Breast epithelium (tissue), 3 donors: ENCODE results near the gene CBS.
"Not testable (repeated sequence)": the region's sequence is repeated elsewhere in the genome, so short reads cannot be mapped to it uniquely, and the experiment has no call there.

ENCODE experiments used
- POLR2A ChIP-seq: fragments of 450-650 bp; IDR thresholded peaks from one replicate; pipeline ENCODE4 v1.6.1; 2016; ENCODE audit warnings: antibody characterized with exemption, mild to moderate bottlenecking, moderate library complexity
- POLR2AphosphoS5 ChIP-seq, 3 donors: sonication (generic); formaldehyde crosslinking; IDR thresholded peaks; one replicate each; pipeline ENCODE4 v1.6.1; 2017; ENCODE audit warnings: antibody characterized with exemption in 3 of 3
- TF ChIP-seq, protein P1 (sequence below), 3 donors: fragments of 450-650 bp; IDR thresholded peaks; one replicate each; pipeline ENCODE4 v1.5.1; 2016 to 2017; ENCODE audit warnings: antibody characterized with exemption in 3 of 3, mild to moderate bottlenecking in 3 of 3, moderate library complexity in 3 of 3

DNA sequence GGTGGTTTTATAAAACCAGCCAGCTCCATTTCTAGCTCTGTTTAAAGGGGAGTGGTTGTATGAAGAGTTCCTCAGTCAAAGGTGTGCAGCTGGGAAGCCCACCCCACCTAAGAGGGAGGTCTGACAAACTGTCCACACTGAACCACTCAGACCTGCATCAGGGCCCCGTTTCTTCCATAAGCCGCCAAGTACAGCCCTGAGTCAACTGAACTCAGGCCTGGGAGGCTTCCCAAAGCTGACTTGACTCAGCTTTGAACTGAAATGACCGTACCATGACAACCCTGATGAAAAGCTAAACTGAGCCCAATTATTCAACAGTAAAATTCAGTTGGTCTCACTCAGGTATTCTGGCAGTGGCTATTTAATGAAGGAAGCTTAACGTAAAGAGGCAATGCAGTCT is 26.6 kb upstream of the CBS start:
- TF ChIP-seq, protein P1, sequence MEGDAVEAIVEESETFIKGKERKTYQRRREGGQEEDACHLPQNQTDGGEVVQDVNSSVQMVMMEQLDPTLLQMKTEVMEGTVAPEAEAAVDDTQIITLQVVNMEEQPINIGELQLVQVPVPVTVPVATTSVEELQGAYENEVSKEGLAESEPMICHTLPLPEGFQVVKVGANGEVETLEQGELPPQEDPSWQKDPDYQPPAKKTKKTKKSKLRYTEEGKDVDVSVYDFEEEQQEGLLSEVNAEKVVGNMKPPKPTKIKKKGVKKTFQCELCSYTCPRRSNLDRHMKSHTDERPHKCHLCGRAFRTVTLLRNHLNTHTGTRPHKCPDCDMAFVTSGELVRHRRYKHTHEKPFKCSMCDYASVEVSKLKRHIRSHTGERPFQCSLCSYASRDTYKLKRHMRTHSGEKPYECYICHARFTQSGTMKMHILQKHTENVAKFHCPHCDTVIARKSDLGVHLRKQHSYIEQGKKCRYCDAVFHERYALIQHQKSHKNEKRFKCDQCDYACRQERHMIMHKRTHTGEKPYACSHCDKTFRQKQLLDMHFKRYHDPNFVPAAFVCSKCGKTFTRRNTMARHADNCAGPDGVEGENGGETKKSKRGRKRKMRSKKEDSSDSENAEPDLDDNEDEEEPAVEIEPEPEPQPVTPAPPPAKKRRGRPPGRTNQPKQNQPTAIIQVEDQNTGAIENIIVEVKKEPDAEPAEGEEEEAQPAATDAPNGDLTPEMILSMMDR (IDR thresholded peaks at IDR 0.05): not testable (repeated sequence)
- not testable (repeated sequence) for TF ChIP-seq POLR2AphosphoS5 (IDR thresholded peaks at IDR 0.05); POLR2A
